Neuronal stem cell (in vitro differentiated cells): ENCODE data around the gene VIPR1.

Source experiments
- DNase-seq: peaks from one replicate; pipeline ENCODE4 v3.0.0-alpha.2; 2013; ENCODE audit warnings: low spot score
- H2AFZ ChIP-seq: one replicate; pipeline ENCODE4 v1.6.1; 2013; ENCODE audit warnings: mild to moderate bottlenecking, low read length, inconsistent platforms
- H2AK5ac ChIP-seq: 2 replicates; pipeline ENCODE4 v1.6.1; 2013; ENCODE audit warnings: low read depth, mild to moderate bottlenecking, inconsistent platforms, low read length, moderate library complexity, mixed read lengths
- H2BK120ac ChIP-seq: 2 replicates; pipeline ENCODE4 v1.6.1; 2013; ENCODE audit warnings: low read depth, mild to moderate bottlenecking, inconsistent platforms, low read length, moderate library complexity, mixed read lengths
- H2BK12ac ChIP-seq: one replicate; pipeline ENCODE4 v1.6.1; 2013; ENCODE audit warnings: low read length, inconsistent platforms
- H2BK15ac ChIP-seq: 2 replicates; pipeline ENCODE4 v1.6.1; 2013; ENCODE audit warnings: mild to moderate bottlenecking, low read length, inconsistent platforms, mixed read lengths
- H2BK5ac ChIP-seq: one replicate; pipeline ENCODE4 v1.6.1; 2013; ENCODE audit warnings: inconsistent platforms, mild to moderate bottlenecking, low read length, moderate library complexity
- H3K14ac ChIP-seq: one replicate; pipeline ENCODE4 v1.6.1; 2013; ENCODE audit warnings: low read length, inconsistent platforms
- H3K18ac ChIP-seq: 2 replicates; pipeline ENCODE4 v1.6.1; 2013; ENCODE audit warnings: low read length, inconsistent platforms
- H3K23ac ChIP-seq: 2 replicates; pipeline ENCODE4 v1.6.1; 2013; ENCODE audit warnings: low read depth, mild to moderate bottlenecking, mixed read lengths, low read length, inconsistent platforms; ENCODE audit not compliant: poor library complexity
- H3K27ac ChIP-seq: replicated peaks from 3 replicates; pipeline ENCODE4 v1.5.1; 2013; ENCODE audit warnings: low read length, inconsistent platforms
- H3K27me3 ChIP-seq, 3 experiments: 2 replicates each; pipeline ENCODE4 v1.6.1; 2013; ENCODE audit warnings: low read length in 3 of 3, mild to moderate bottlenecking in 2 of 3, inconsistent platforms in 1 of 3, low read depth in 1 of 3, mixed read lengths in 1 of 3, moderate library complexity in 1 of 3; ENCODE audit not compliant: control insufficient read depth in 3 of 3, insufficient read depth in 3 of 3
- H3K36me3 ChIP-seq, 2 donors: replicated peaks in 1 of 2; 2 replicates each; pipeline ENCODE4 v1.6.1; 2013; ENCODE audit warnings: low read length in 2 of 2; ENCODE audit not compliant: control insufficient read depth in 2 of 2, insufficient read depth in 2 of 2
- H3K4ac ChIP-seq: 2 replicates; pipeline ENCODE4 v1.6.1; 2013; ENCODE audit warnings: inconsistent platforms, mild to moderate bottlenecking, low read length, moderate library complexity
- H3K4me1 ChIP-seq, 2 donors: 1 replicate in 1 of 2; 2 replicates in 1 of 2; pipeline ENCODE4 v1.6.1; 2013; ENCODE audit warnings: low read length in 2 of 2, low read depth in 1 of 2; ENCODE audit not compliant: control insufficient read depth in 2 of 2, insufficient read depth in 1 of 2
- H3K4me2 ChIP-seq: one replicate; pipeline ENCODE4 v1.6.1; 2013; ENCODE audit warnings: mild to moderate bottlenecking, low read length, inconsistent platforms; ENCODE audit not compliant: insufficient read depth, poor library complexity, severe bottlenecking
- H3K4me3 ChIP-seq, 2 donors: 2 replicates each; pipeline ENCODE4 v1.5.1; 2013; ENCODE audit warnings: low read length in 2 of 2, mild to moderate bottlenecking in 2 of 2, inconsistent platforms in 1 of 2, moderate library complexity in 1 of 2
- H3K79me1 ChIP-seq: one replicate; pipeline ENCODE4 v1.6.1; 2013; ENCODE audit warnings: low read depth, mild to moderate bottlenecking, inconsistent platforms, low read length, moderate library complexity
- H3K9ac ChIP-seq: one replicate; pipeline ENCODE4 v1.6.1; 2013; ENCODE audit warnings: mild to moderate bottlenecking, low read depth, low read length, inconsistent platforms; ENCODE audit not compliant: poor library complexity
- H3K9me3 ChIP-seq, 2 donors: replicated peaks in 1 of 2; 2 replicates each; pipeline versions ENCODE3 to v1.6.1; 2013; ENCODE audit warnings: low read length in 2 of 2, mild to moderate bottlenecking in 2 of 2, inconsistent platforms in 1 of 2, low read depth in 1 of 2, mixed read lengths in 1 of 2, moderate library complexity in 1 of 2; ENCODE audit not compliant: control insufficient read depth in 2 of 2, insufficient read depth in 1 of 2
- H4K8ac ChIP-seq: one replicate; pipeline ENCODE4 v1.6.1; 2013; ENCODE audit warnings: low read depth, mild to moderate bottlenecking, inconsistent platforms, low read length, moderate library complexity
- H4K91ac ChIP-seq: one replicate; pipeline ENCODE4 v1.6.1; 2013; ENCODE audit warnings: low read length, low read depth, mild to moderate bottlenecking, inconsistent platforms; ENCODE audit not compliant: poor library complexity
- WGBS, 2 donors: extraction: QIAGEN DNeasy Blood & Tissue Kit; methylation state at CpG; one replicate each; pipeline ENCODE4 v1.1.7; 2013; ENCODE audit warnings: missing lambda C conversion rate in 2 of 2, mixed read lengths in 1 of 2; ENCODE audit not compliant: insufficient read length in 2 of 2, insufficient replicate concordance in 1 of 2; ENCODE audit errors: extremely low coverage in 2 of 2; 5-methylcytosine and 5-hydroxymethylcytosine counted together

The VIPR1 gene

GRCh38 chr3:42499478-42499871 is 3.0 kb upstream of the VIPR1 start:
- DNase-seq = no peak
- no peaks in the 10 kb centered on the region for H3K36me3 ChIP-seq
- no peak overlapping the region for H2BK15ac ChIP-seq
- peaks cover 0 to 3% of the 10 kb centered on the region in 2 donors for H3K9me3 ChIP-seq
- no peak overlapping the region for H2AFZ ChIP-seq
- no peak overlapping the region for H3K14ac ChIP-seq
- no peak overlapping the region for H2AK5ac ChIP-seq
- H3K9ac ChIP-seq = no peak overlapping the region
- no peak overlapping the region for H3K27ac ChIP-seq
- H3K79me1 ChIP-seq = peaks cover 3% of the 10 kb centered on the region
- H4K8ac ChIP-seq = no peak overlapping the region
- peaks cover 13 to 19% of the 10 kb centered on the region in 2 donors for H3K4me1 ChIP-seq
- H2BK12ac ChIP-seq = no peak overlapping the region
- no peak overlapping the region for H3K18ac ChIP-seq
- no peak overlapping the region for H2BK5ac ChIP-seq
- H3K4me3 ChIP-seq = no peak overlapping the region
- H3K4ac ChIP-seq = no peak overlapping the region
- H3K4me2 ChIP-seq = no peak overlapping the region
- no peak overlapping the region for H3K23ac ChIP-seq
- H3K27me3 ChIP-seq = peaks cover 6 to 71% (median 44%) of the 10 kb centered on the region in 3 experiments
- H2BK120ac ChIP-seq = no peak overlapping the region
- H4K91ac ChIP-seq = no peak overlapping the region
- WGBS, 2 donors = no CpG with 5 or more reads among the region's 3 CpGs

GRCh38 chr3:42500091-42500490 is 2.4 kb upstream of the VIPR1 start:
- Histone ChIP-seq H2AK5ac (no peak overlapping the region), H3K79me1 (peaks cover 3% of the 10 kb centered on the region), H4K91ac (no peak overlapping the region), H3K4ac (no peak overlapping the region), H3K36me3 (no peaks in the 10 kb centered on the region), H3K9ac (no peak overlapping the region), H3K4me3 (no peak overlapping the region), H3K27me3 (peaks cover 6 to 75% (median 44%) of the 10 kb centered on the region in 3 experiments), H3K14ac (no peak overlapping the region), H3K4me1 (peaks cover 13 to 19% of the 10 kb centered on the region in 2 donors), H2BK15ac (no peak overlapping the region), H2BK120ac (no peak overlapping the region), H3K9me3 (peaks cover 0 to 3% of the 10 kb centered on the region in 2 donors), H3K23ac (no peak overlapping the region), H2BK12ac (peak overlapping the region; percentile 8), H3K18ac (no peak overlapping the region), H2BK5ac (no peak overlapping the region), H2AFZ (no peak overlapping the region), H4K8ac (no peak overlapping the region), H3K27ac (no peak overlapping the region), H3K4me2 (no peak overlapping the region)
- DNase-seq = no peak
- WGBS, 2 donors = no CpG with 5 or more reads among the region's 2 CpGs

GRCh38 chr3:42500909-42501308 is 1.5 kb upstream of the VIPR1 start:
- Histone ChIP-seq H3K4me2 (peak overlapping the region; percentile 92), H4K8ac (no peak overlapping the region), H3K18ac (peak overlapping the region; percentile 62), H2BK15ac (no peak overlapping the region), H3K27me3 (peaks cover 6 to 83% (median 44%) of the 10 kb centered on the region in 3 experiments), H3K23ac (peak overlapping the region; percentile 66), H3K4me3 (peak overlapping the region in 1 of 2 donors; percentile 77), H3K27ac (no peak overlapping the region), H3K4me1 (peaks cover 13 to 19% of the 10 kb centered on the region in 2 donors), H2BK5ac (no peak overlapping the region), H3K14ac (no peak overlapping the region), H2BK12ac (no peak overlapping the region), H2AK5ac (no peak overlapping the region), H3K9me3 (peaks cover 0 to 3% of the 10 kb centered on the region in 2 donors), H3K9ac (no peak overlapping the region), H3K36me3 (no peaks in the 10 kb centered on the region), H4K91ac (no peak overlapping the region), H2AFZ (peak overlapping the region; percentile 80), H3K4ac (no peak overlapping the region), H2BK120ac (no peak overlapping the region), H3K79me1 (peaks cover 3% of the 10 kb centered on the region)
- DNase-seq = no peak
- no CpG with 5 or more reads among the region's 4 CpGs for whole genome bisulfite sequencing, 2 donors

GRCh38 chr3:42501321-42501680 is 1.1 kb upstream of the VIPR1 start:
- peaks cover 6 to 87% (median 44%) of the 10 kb centered on the region in 3 experiments for H3K27me3 ChIP-seq
- no peaks in the 10 kb centered on the region for H3K36me3 ChIP-seq
- peak overlapping the region; percentile 92 for H3K4me2 ChIP-seq
- H4K91ac ChIP-seq = no peak overlapping the region
- no CpG with 5 or more reads among the region's 27 CpGs for WGBS, 2 donors
- peak overlapping the region; percentile 22 for H2BK15ac ChIP-seq
- no peak overlapping the region for H2BK12ac ChIP-seq
- no peak overlapping the region for H3K9ac ChIP-seq
- H2AK5ac ChIP-seq = no peak overlapping the region
- H3K14ac ChIP-seq = no peak overlapping the region
- no peak overlapping the region for H3K4ac ChIP-seq
- peaks cover 0 to 3% of the 10 kb centered on the region in 2 donors for H3K9me3 ChIP-seq
- peak overlapping the region in 1 of 2 donors; percentile 77 for H3K4me3 ChIP-seq
- peak overlapping the region; percentile 80 for H2AFZ ChIP-seq
- peaks cover 13 to 19% of the 10 kb centered on the region in 2 donors for H3K4me1 ChIP-seq
- H3K18ac ChIP-seq = peak overlapping the region; percentile 62
- H3K79me1 ChIP-seq = peaks cover 3% of the 10 kb centered on the region
- no peak overlapping the region for H2BK120ac ChIP-seq
- DNase-seq = no peak
- peak overlapping the region; percentile 66 for H3K23ac ChIP-seq
- H3K27ac ChIP-seq = no peak overlapping the region
- peak overlapping the region; percentile 75 for H4K8ac ChIP-seq
- H2BK5ac ChIP-seq = no peak overlapping the region
